ENCODE data around the gene CMIP. TPM values are rescaled to one million over a fixed set of nuclear protein-coding genes. Genes with fewer than 3 reads are reported as not detected.

CMIP gene
- total RNA-seq, 6 experiments from 2014 or later: 12.2 to 23.0 (median 16.5) TPM

DNA sequence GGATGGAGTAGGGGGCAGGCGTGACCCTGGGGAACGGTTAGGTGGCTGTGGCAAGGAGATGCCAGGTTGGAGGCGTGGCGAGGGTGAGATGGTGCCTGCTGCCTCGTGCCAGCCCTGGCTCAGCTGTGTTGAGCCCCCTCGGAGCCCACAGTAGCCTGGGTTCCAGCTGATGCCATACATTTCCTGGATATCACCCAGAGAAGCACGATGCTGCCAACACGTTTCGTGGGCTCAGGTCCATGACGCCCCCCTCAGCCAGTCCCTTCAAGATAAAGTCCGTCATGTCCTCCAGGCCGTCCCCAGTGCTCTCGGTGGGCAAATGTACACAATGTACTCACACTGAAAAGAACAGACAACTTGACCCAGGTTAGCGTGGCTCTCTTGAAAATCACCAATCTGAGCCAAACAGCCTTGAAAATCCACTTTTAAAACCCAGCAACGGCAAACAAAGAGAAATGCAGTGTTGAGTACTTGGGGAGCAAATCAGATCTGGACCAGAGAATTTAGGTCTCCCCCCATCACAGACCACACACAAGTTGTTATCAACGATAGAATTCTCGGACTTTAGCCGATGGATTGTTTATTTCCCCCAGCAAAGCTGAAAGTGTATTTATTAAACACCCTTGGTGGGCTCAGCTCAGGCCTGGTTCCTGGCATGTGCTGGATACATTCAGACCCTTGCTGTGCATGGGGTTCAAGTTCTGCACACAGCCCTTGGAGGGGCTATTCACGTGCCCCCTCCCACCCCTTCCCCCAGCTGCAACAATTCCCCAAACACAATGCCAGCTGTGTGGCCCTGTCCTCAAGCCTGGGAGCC, 231.7 kb downstream of the CMIP start:
- no peak for DNase-seq
- H3K36me3 ChIP-seq: peaks cover 0 to 19% (median 4%) of the 10 kb centered on the region in 4 donors

GRCh38 chr16:81676883-81677737, 232.5 kb downstream of the CMIP start:
- Histone ChIP-seq H3K9me3 (no peaks in the 10 kb centered on the region), H3K4me1 (no peaks in the 10 kb centered on the region), H3K27me3 (no peaks in the 10 kb centered on the region), H3K36me3 (peaks cover 0 to 16% (median 3%) of the 10 kb centered on the region in 4 donors), H3K27ac (no peak overlapping the region), H3K4me3 (no peak overlapping the region)
- DNase-seq (no peak), ATAC-seq (no peak)
- no peak for TF ChIP-seq POLR2A (IDR thresholded peaks at IDR 0.05)
- no peak for TF ChIP-seq CTCF (IDR thresholded peaks at IDR 0.05)
- intact Hi-C loops (cut with DNase I): no loop called here
- WGBS (ENCODE audit: insufficient coverage, low coverage, low lambda C conversion rate, missing lambda C conversion rate): 88% methylated on average over 5 of the region's 15 CpGs

More for the DNA sequence above, 231.7 kb downstream of the CMIP start:
- TF ChIP-seq POLR2A (IDR thresholded peaks at IDR 0.05) (no peak), CTCF (IDR thresholded peaks at IDR 0.05) (no peak)
- Histone ChIP-seq H3K4me3 (no peak overlapping the region), H3K27me3 (no peaks in the 10 kb centered on the region), H3K27ac (no peak overlapping the region), H3K9me3 (no peaks in the 10 kb centered on the region), H3K4me1 (no peaks in the 10 kb centered on the region)
- intact Hi-C loops (cut with DNase I): no loop called here
- 72% methylated on average over 5 of the region's 19 CpGs for WGBS (ENCODE audit: insufficient coverage, low coverage, low lambda C conversion rate, missing lambda C conversion rate)
- no peak for ATAC-seq

DNA sequence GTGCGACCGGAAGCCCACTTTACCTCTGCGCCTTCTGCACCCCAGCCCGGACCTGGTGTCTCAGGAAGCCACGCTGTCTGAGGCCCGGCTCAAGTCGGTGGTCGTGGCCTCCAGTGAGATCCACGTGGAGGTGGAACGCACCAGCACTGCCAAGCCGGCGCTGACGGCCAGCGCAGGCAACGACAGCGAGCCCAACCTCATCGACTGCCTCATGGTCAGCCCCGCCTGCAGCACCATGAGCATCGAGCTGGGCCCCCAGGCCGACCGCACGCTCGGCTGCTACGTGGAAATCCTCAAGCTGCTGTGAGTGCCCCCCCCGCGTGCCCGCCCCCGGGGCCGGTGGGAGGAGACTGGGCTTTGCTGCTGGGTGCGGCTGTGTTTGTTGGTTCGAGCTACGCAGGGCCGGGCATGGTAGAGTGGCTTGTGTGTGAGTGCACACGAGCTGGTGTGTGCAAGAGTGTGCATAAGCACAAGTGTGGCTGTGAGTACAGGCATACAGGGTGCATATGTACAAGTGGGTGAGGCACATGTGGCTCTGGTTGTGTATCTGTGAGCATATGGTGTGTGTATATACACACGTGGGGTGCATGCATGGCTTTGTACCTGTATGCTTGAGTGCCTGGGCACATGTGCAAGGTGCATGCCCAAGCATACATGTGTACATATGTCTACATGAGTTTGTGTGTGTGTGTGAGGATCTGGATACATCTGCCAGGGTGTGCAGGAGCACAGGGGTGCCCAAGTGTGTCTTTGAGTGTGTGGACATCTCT, 233.9 kb downstream of the CMIP start:
- Histone ChIP-seq H3K4me3 (no peak overlapping the region), H3K27ac (no peak overlapping the region), H3K9me3 (no peaks in the 10 kb centered on the region), H3K27me3 (no peaks in the 10 kb centered on the region), H3K36me3 (peaks cover 0 to 12% (median 0%) of the 10 kb centered on the region in 4 donors), H3K4me1 (no peaks in the 10 kb centered on the region)
- WGBS (ENCODE audit: insufficient coverage, low coverage, low lambda C conversion rate, missing lambda C conversion rate): no CpG with 5 or more reads among the region's 35 CpGs
- no peak for TF ChIP-seq POLR2A (IDR thresholded peaks at IDR 0.05)
- TF ChIP-seq CTCF (IDR thresholded peaks at IDR 0.05): no peak
- intact Hi-C loops (cut with DNase I): no loop called here
- no peak for DNase-seq
- ATAC-seq: no peak

DNA sequence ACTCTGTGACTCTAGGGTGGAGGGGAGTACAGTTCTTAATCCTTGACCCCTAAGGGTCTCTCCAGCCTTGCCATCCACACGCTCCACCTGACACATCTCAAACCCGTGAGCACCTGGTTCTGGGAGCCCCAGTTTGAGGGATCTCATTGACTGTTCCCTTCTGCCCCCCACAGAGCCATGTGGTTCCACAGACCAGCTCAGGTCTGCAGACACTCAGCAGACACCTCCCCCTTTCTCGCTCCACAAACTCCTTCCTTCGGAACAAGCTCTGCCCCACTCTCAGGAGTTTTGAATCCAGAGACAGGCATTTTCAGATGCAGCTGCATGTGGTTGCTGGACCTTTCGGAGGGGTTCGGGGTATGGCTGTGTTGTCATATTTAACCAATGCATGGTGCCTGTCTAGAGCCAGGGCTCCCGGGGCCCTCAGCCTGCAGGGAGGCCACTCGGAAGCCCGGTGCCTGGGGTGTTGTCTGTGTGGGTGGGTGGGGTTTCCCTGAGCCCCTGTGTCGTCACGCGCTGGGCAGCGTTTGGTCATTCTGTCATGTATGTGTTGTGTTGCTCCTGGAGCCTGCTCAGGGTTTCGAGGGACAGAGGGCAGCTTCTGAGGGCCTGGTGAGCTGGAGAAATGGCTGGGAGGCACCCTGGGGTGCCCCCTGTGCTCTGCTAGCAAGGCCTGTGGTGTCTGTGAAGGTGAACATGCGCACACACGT, 235.3 kb downstream of the CMIP start:
- no peaks in the 10 kb centered on the region for H3K4me1 ChIP-seq
- ATAC-seq: no peak
- H3K36me3 ChIP-seq: peaks cover 0 to 12% (median 0%) of the 10 kb centered on the region in 4 donors
- TF ChIP-seq POLR2A (IDR thresholded peaks at IDR 0.05) (no peak), CTCF (IDR thresholded peaks at IDR 0.05) (no peak)
- no peak overlapping the region for H3K4me3 ChIP-seq
- DNase-seq: no peak
- H3K9me3 ChIP-seq: no peaks in the 10 kb centered on the region
- intact Hi-C loops (cut with DNase I): no loop called here
- no peaks in the 10 kb centered on the region for H3K27me3 ChIP-seq
- H3K27ac ChIP-seq: no peak overlapping the region
- WGBS (ENCODE audit: insufficient coverage, low coverage, low lambda C conversion rate, missing lambda C conversion rate): 100% methylated on average over 3 of the region's 16 CpGs

Data from right lobe of liver (tissue), 6 donors.